Transverse colon (tissue), 3 donors: ENCODE data around the gene THEM5.

Experiments
- POLR2A ChIP-seq: fragments of 450-650 bp; IDR thresholded peaks from one replicate; pipeline ENCODE4 v1.6.1; 2016; ENCODE audit warnings: antibody characterized with exemption, mild to moderate bottlenecking, moderate library complexity
- POLR2AphosphoS5 ChIP-seq, 3 donors: sonication (generic); formaldehyde crosslinking; IDR thresholded peaks; one replicate each; pipeline ENCODE4 v1.6.1; 2016; ENCODE audit warnings: antibody characterized with exemption in 3 of 3

- TF ChIP-seq POLR2AphosphoS5 (IDR thresholded peaks at IDR 0.05) (no peak), POLR2A (no peak)
These were observed 27.5 kb downstream of the THEM5 start for GRCh38 chr1:151825751-151826660.
